HEK293 (cell line): Measurements from ENCODE around the gene ZNF81.

Experiments used
- CTCF ChIA-PET: fragments of 350-600 bp; formaldehyde crosslinking; extraction: SDS; loops from one replicate; lab custom pipeline; 2021; ENCODE audit warnings: antibody characterized with exemption; lab: Yijun Ruan, JAX
- POLR2A ChIA-PET: fragments of 300-600 bp; formaldehyde crosslinking; extraction: SDS; loops from one replicate; lab custom pipeline; 2020; ENCODE audit warnings: antibody characterized with exemption, inconsistent platforms; lab: Yijun Ruan, JAX
- H3K27ac ChIP-seq: fragments of 200-500 bp; sonication (Bioruptor generic); 2 replicates; pipeline ENCODE4 v1.5.1; 2014; ENCODE audit warnings: low read depth, low read length, control low read depth, inconsistent platforms; ENCODE audit errors: extremely low read depth
- H3K36me3 ChIP-seq, 2 experiments: fragments of 200-500 bp in 1 of 2; sonication (Bioruptor generic) in 1 of 2; 1 replicate in 1 of 2; 2 replicates in 1 of 2; pipeline ENCODE4 v1.5.1; 2014 to 2017; ENCODE audit warnings: inconsistent platforms in 2 of 2, low read length in 2 of 2; ENCODE audit not compliant: control insufficient read depth in 2 of 2, insufficient read depth in 1 of 2
- H3K4me1 ChIP-seq: fragments of 200-500 bp; sonication (Bioruptor generic); 2 replicates; pipeline ENCODE4 v1.5.1; 2014; ENCODE audit warnings: mild to moderate bottlenecking, low read length, inconsistent platforms; ENCODE audit not compliant: control insufficient read depth, insufficient read depth
- H3K4me3 ChIP-seq: 2 replicates; pipeline ENCODE4 v1.5.1; 2011; ENCODE audit warnings: low read depth, mild to moderate bottlenecking, control low read depth, low read length, moderate library complexity
- H3K9me3 ChIP-seq: fragments of 200-500 bp; sonication (Bioruptor generic); 2 replicates; pipeline ENCODE4 v1.5.1; 2014; ENCODE audit warnings: low read depth, low read length, inconsistent platforms; ENCODE audit not compliant: control insufficient read depth, insufficient read depth
- KLF17 ChIP-seq: fragments of 450-650 bp; formaldehyde crosslinking; IDR thresholded peaks from 2 replicates; pipeline ENCODE4 v1.5.1; 2016; ENCODE audit warnings: missing biosample characterization, missing genetic modification characterization
- SCRT2 ChIP-seq: fragments of 450-650 bp; formaldehyde crosslinking; IDR thresholded peaks from 2 replicates; pipeline ENCODE4 v1.5.1; 2016; ENCODE audit warnings: missing biosample characterization, missing genetic modification characterization
- TCF7L2 ChIP-seq: IDR thresholded peaks from 2 replicates; pipeline ENCODE4 v1.6.1; 2011; ENCODE audit warnings: low read depth, mild to moderate bottlenecking, inconsistent platforms, low read length, moderate library complexity, borderline replicate concordance
- ZBTB11 ChIP-seq: fragments of 450-650 bp; formaldehyde crosslinking; conservative IDR thresholded peaks from 2 replicates; pipeline ENCODE4 v1.5.1; 2016; ENCODE audit warnings: low read depth, missing biosample characterization, missing genetic modification characterization
- ZBTB8A ChIP-seq: fragments of 450-650 bp; formaldehyde crosslinking; IDR thresholded peaks from 2 replicates; pipeline ENCODE4 v1.5.1; 2016; ENCODE audit warnings: missing biosample characterization, missing genetic modification characterization
- ZFHX2 ChIP-seq: fragments of 450-650 bp; formaldehyde crosslinking; conservative IDR thresholded peaks from 2 replicates; pipeline ENCODE4 v1.5.1; 2016; ENCODE audit warnings: missing biosample characterization, missing genetic modification characterization
- ZFP3 ChIP-seq: fragments of 450-650 bp; formaldehyde crosslinking; IDR thresholded peaks from 2 replicates; pipeline ENCODE4 v1.5.1; 2016; ENCODE audit warnings: low read depth, missing biosample characterization, missing genetic modification characterization
- ZNF132 ChIP-seq: fragments of 450-650 bp; formaldehyde crosslinking; IDR thresholded peaks from 2 replicates; pipeline ENCODE4 v1.5.1; 2017; ENCODE audit warnings: missing biosample characterization, missing genetic modification characterization, borderline replicate concordance
- ZNF148 ChIP-seq: fragments of 450-650 bp; formaldehyde crosslinking; IDR thresholded peaks from 2 replicates; pipeline ENCODE4 v1.5.0; 2017; ENCODE audit warnings: missing biosample characterization, missing genetic modification characterization, borderline replicate concordance
- ZNF155 ChIP-seq: fragments of 450-650 bp; formaldehyde crosslinking; IDR thresholded peaks from 2 replicates; pipeline ENCODE4 v1.5.1; 2016; ENCODE audit warnings: missing biosample characterization, missing genetic modification characterization
- ZNF184 ChIP-seq: fragments of 450-650 bp; IDR thresholded peaks from 2 replicates; pipeline ENCODE4 v1.5.1; 2018; ENCODE audit warnings: missing biosample characterization, mild to moderate bottlenecking, missing genetic modification characterization
- ZNF2 ChIP-seq: fragments of 450-650 bp; formaldehyde crosslinking; IDR thresholded peaks from 2 replicates; pipeline ENCODE4 v1.5.1; 2016; ENCODE audit warnings: missing biosample characterization, missing genetic modification characterization
- ZNF335 ChIP-seq: fragments of 450-650 bp; formaldehyde crosslinking; conservative IDR thresholded peaks from 2 replicates; pipeline ENCODE4 v1.5.1; 2016; ENCODE audit warnings: missing biosample characterization, missing genetic modification characterization
- ZNF362 ChIP-seq: fragments of 450-650 bp; formaldehyde crosslinking; IDR thresholded peaks from 2 replicates; pipeline ENCODE4 v1.5.1; 2016; ENCODE audit warnings: missing biosample characterization, missing genetic modification characterization
- ZNF398 ChIP-seq: fragments of 450-650 bp; formaldehyde crosslinking; IDR thresholded peaks from 2 replicates; pipeline ENCODE4 v1.5.1; 2017; ENCODE audit warnings: missing biosample characterization, missing genetic modification characterization
- ZNF404 ChIP-seq: fragments of 450-650 bp; formaldehyde crosslinking; IDR thresholded peaks from 2 replicates; pipeline ENCODE4 v1.5.1; 2017; ENCODE audit warnings: missing biosample characterization, missing genetic modification characterization
- ZNF473 ChIP-seq: fragments of 450-650 bp; formaldehyde crosslinking; IDR thresholded peaks from 2 replicates; pipeline ENCODE4 v1.5.1; 2017; ENCODE audit warnings: missing biosample characterization, missing genetic modification characterization
- ZNF548 ChIP-seq: fragments of 450-650 bp; formaldehyde crosslinking; IDR thresholded peaks from 2 replicates; pipeline ENCODE4 v1.5.1; 2016; ENCODE audit warnings: missing biosample characterization, missing genetic modification characterization
- ZNF558 ChIP-seq: fragments of 450-650 bp; formaldehyde crosslinking; IDR thresholded peaks from 2 replicates; pipeline ENCODE4 v1.5.1; 2016; ENCODE audit warnings: missing biosample characterization, missing genetic modification characterization
- ZNF560 ChIP-seq: fragments of 450-650 bp; formaldehyde crosslinking; IDR thresholded peaks from 2 replicates; pipeline ENCODE4 v1.5.1; 2017; ENCODE audit warnings: missing biosample characterization, missing genetic modification characterization, borderline replicate concordance
- ZNF610 ChIP-seq: fragments of 450-650 bp; formaldehyde crosslinking; IDR thresholded peaks from 2 replicates; pipeline ENCODE4 v1.5.1; 2016; ENCODE audit warnings: missing biosample characterization, missing genetic modification characterization, borderline replicate concordance
- ZNF624 ChIP-seq: fragments of 450-650 bp; formaldehyde crosslinking; IDR thresholded peaks from 2 replicates; pipeline ENCODE4 v1.5.1; 2017; ENCODE audit warnings: missing biosample characterization, missing genetic modification characterization
- ZNF664 ChIP-seq: fragments of 450-650 bp; formaldehyde crosslinking; IDR thresholded peaks from 2 replicates; pipeline ENCODE4 v1.5.1; 2016; ENCODE audit warnings: missing biosample characterization, missing genetic modification characterization

ZNF81 gene

GRCh38 chrX:47877327-47877726 is 40.6 kb downstream of the ZNF81 start:
- TF ChIP-seq ZNF148 (tag by site-specific recombination) = no peak
- TF ChIP-seq ZNF155 (tag by site-specific recombination) = no peak
- Histone ChIP-seq H3K27ac (no peak overlapping the region), H3K4me1 (no peaks in the 10 kb centered on the region), H3K4me3 (no peak overlapping the region), H3K36me3 (peaks cover 0 to 30% of the 10 kb centered on the region in 2 experiments; a peak in 1 of 3 replicates), H3K9me3 (peaks cover 2% of the 10 kb centered on the region; the same call in 1 of the 2 replicates)
- ChIA-PET CTCF (no interaction called here), POLR2A (no interaction called here)

- Histone ChIP-seq H3K9me3 (peaks cover 2% of the 10 kb centered on the region; the same call in 1 of the 2 replicates), H3K4me1 (no peaks in the 10 kb centered on the region), H3K4me3 (no peak overlapping the region), H3K27ac (no peak overlapping the region), H3K36me3 (peaks cover 0 to 31% of the 10 kb centered on the region in 2 experiments; a peak in 1 of 3 replicates)
- no peak for TF ChIP-seq ZNF610 (tag by site-specific recombination)
- TF ChIP-seq ZNF560 = no peak
- no peak for TF ChIP-seq ZNF335 (tag by site-specific recombination)
- TF ChIP-seq ZNF398 = no peak
- TF ChIP-seq TCF7L2 = no peak
- TF ChIP-seq ZNF404 = no peak
- no peak for TF ChIP-seq ZFHX2
- TF ChIP-seq ZNF2 = no peak
- no peak for TF ChIP-seq ZBTB8A (tag by site-specific recombination)
- ChIA-PET POLR2A (no interaction called here), CTCF (no interaction called here)
These were observed 41.5 kb downstream of the ZNF81 start for GRCh38 chrX:47878198-47878597.

- Histone ChIP-seq H3K4me3 (no peak overlapping the region), H3K36me3 (peaks cover 0 to 26% of the 10 kb centered on the region in 2 experiments; a peak in 1 of 3 replicates), H3K4me1 (no peaks in the 10 kb centered on the region), H3K27ac (no peak overlapping the region), H3K9me3 (peaks cover 2% of the 10 kb centered on the region; the same call in 1 of the 2 replicates)
- POLR2A ChIA-PET = no interaction called here
- CTCF ChIA-PET = no interaction called here
- no peak for TF ChIP-seq ZNF558 (tag by site-specific recombination)
- no peak for TF ChIP-seq ZNF664 (tag by site-specific recombination)
- no peak for TF ChIP-seq ZNF624 (tag by site-specific recombination)
- no peak for TF ChIP-seq ZNF404
- TF ChIP-seq ZNF473 (tag by site-specific recombination) = no peak
- TF ChIP-seq ZFP3 (tag by site-specific recombination) = no peak
- TF ChIP-seq SCRT2 = no peak
- no peak for TF ChIP-seq ZNF132 (tag by site-specific recombination)
- TF ChIP-seq ZNF184 (tag by site-specific recombination) = no peak
- no peak for TF ChIP-seq ZBTB11 (tag by site-specific recombination)
- TF ChIP-seq KLF17 (tag by site-specific recombination) = no peak
- TF ChIP-seq ZNF362 (tag by site-specific recombination) = no peak
- no peak for TF ChIP-seq ZNF548 (tag by site-specific recombination)
- no peak for TF ChIP-seq ZNF155 (tag by site-specific recombination)
These were observed 42.8 kb downstream of the ZNF81 start for GRCh38 chrX:47879463-47879862.
